ENCODE results near the gene MKNK1. TPM values are rescaled to one million over a fixed set of nuclear protein-coding genes. Genes with fewer than 3 reads are reported as not detected.

Gene MKNK1
- total RNA-seq, 1 donor from 2014 or later = 61.1 TPM

GRCh38 chr1:46552357-46553237 lies 51.5 kb downstream of the MKNK1 start:
- no peaks in the 10 kb centered on the region for H3K36me3 ChIP-seq
- no peaks in the 10 kb centered on the region for H3K4me1 ChIP-seq
- H3K9me3 ChIP-seq = no peaks in the 10 kb centered on the region
- no peak for DNase-seq
- H3K27me3 ChIP-seq = no peaks in the 10 kb centered on the region
- H3K27ac ChIP-seq = no peak overlapping the region
- no peak for TF ChIP-seq CTCF (IDR thresholded peaks at IDR 0.05)
- intact Hi-C loops (cut with DNase I) = no loop called here
- no peak for ATAC-seq
- H3K4me3 ChIP-seq = no peak overlapping the region

GRCh38 chr1:46551597-46552095 lies 52.4 kb downstream of the MKNK1 start, which contains the start of gene KNCN:
Gene KNCN (minus strand): TSS chr1:46551647. CDS start chr1:46551215, 432 bp downstream.
- DNase-seq (no peak), ATAC-seq (no peak)
- no peak for TF ChIP-seq CTCF (IDR thresholded peaks at IDR 0.05)

GRCh38 chr1:46550751-46551231 lies 53.3 kb downstream of the MKNK1 start:
- TF ChIP-seq CTCF (IDR thresholded peaks at IDR 0.05) = no peak
- H3K27me3 ChIP-seq = peaks cover 8% of the 10 kb centered on the region
- ATAC-seq = no peak
- H3K4me1 ChIP-seq = no peaks in the 10 kb centered on the region
- no peak overlapping the region for H3K4me3 ChIP-seq
- no peaks in the 10 kb centered on the region for H3K9me3 ChIP-seq
- DNase-seq = no peak
- H3K36me3 ChIP-seq = no peaks in the 10 kb centered on the region
- H3K27ac ChIP-seq = no peak overlapping the region
- intact Hi-C loops (cut with DNase I) = no loop called here

More at GRCh38 chr1:46551597-46552095, 52.4 kb downstream of the MKNK1 start, which contains the start of gene KNCN:
- no peaks in the 10 kb centered on the region for H3K4me1 ChIP-seq
- H3K27me3 ChIP-seq = peaks cover 2% of the 10 kb centered on the region
- no peak within 1 kb of the TSS for H3K27ac ChIP-seq
- H3K4me3 ChIP-seq = no peak within 1 kb of the TSS
- intact Hi-C loops (cut with DNase I) = no loop called here
- H3K36me3 ChIP-seq = no peaks in the 10 kb centered on the region
- no peaks in the 10 kb centered on the region for H3K9me3 ChIP-seq

- Histone ChIP-seq H3K4me3 (no peak overlapping the region), H3K27me3 (peaks cover 16% of the 10 kb centered on the region), H3K36me3 (no peaks in the 10 kb centered on the region), H3K4me1 (no peaks in the 10 kb centered on the region), H3K27ac (no peak overlapping the region), H3K9me3 (no peaks in the 10 kb centered on the region)
- DNase-seq (no peak), ATAC-seq (peak; percentile 7)
- TF ChIP-seq CTCF (IDR thresholded peaks at IDR 0.05) = no peak
- intact Hi-C loops (cut with DNase I) = no loop called here
Measured at GRCh38 chr1:46549697-46550681, 54.1 kb downstream of the MKNK1 start.
